Stomach (tissue), 4 donors: ENCODE measurements around the gene AGAP1.

Source experiments
- CTCF ChIP-seq, 7 experiments: fragments of 450-650 bp in 4 of 7; fragments of 200-600 bp in 3 of 7; sonication (generic) in 3 of 7; IDR thresholded peaks; one replicate each; pipeline ENCODE4 v1.5.1; 2016 to 2019; ENCODE audit warnings: antibody characterized with exemption in 7 of 7, control low read depth in 2 of 7, mild to moderate bottlenecking in 1 of 7
- EP300 ChIP-seq: sonication (generic); formaldehyde crosslinking; IDR thresholded peaks from one replicate; pipeline ENCODE4 v1.6.1; 2017; ENCODE audit warnings: antibody characterized with exemption
- POLR2A ChIP-seq, 4 donors: fragments of 450-650 bp; IDR thresholded peaks; one replicate each; pipeline ENCODE4 v1.6.1; 2016; ENCODE audit warnings: antibody characterized with exemption in 4 of 4, control low read depth in 2 of 4, mild to moderate bottlenecking in 1 of 4, moderate library complexity in 1 of 4
- POLR2AphosphoS5 ChIP-seq, 3 donors: sonication (generic); formaldehyde crosslinking; IDR thresholded peaks; one replicate each; pipeline ENCODE4 v1.6.1; 2016; ENCODE audit warnings: antibody characterized with exemption in 3 of 3

- TF ChIP-seq CTCF (IDR thresholded peaks at IDR 0.05), result no peak
- TF ChIP-seq POLR2A (IDR thresholded peaks at IDR 0.05), result no peak
- TF ChIP-seq POLR2AphosphoS5 (IDR thresholded peaks at IDR 0.05), result no peak
- TF ChIP-seq EP300, result no peak
Observed at GRCh38 chr2:236001166-236001828, 507.5 kb downstream of the AGAP1 start.
